Fibroblast of mammary gland (primary cell): ENCODE results near the gene TPK1.

ENCODE experiments used
- DNase-seq: peaks from one replicate; pipeline ENCODE4 v3.0.0-alpha.2; 2010; ENCODE audit warnings: low read depth
- H3K4me3 ChIP-seq: 2 replicates; pipeline ENCODE4 v1.5.1; 2011; ENCODE audit warnings: low read depth, mild to moderate bottlenecking, low read length, moderate library complexity; ENCODE audit not compliant: control insufficient read depth
- CTCF ChIP-seq: conservative IDR thresholded peaks from 2 replicates; pipeline ENCODE4 v1.5.1; 2011; ENCODE audit warnings: low read depth, low read length, inconsistent platforms; ENCODE audit not compliant: control insufficient read depth, insufficient read depth

Gene TPK1

DNA sequence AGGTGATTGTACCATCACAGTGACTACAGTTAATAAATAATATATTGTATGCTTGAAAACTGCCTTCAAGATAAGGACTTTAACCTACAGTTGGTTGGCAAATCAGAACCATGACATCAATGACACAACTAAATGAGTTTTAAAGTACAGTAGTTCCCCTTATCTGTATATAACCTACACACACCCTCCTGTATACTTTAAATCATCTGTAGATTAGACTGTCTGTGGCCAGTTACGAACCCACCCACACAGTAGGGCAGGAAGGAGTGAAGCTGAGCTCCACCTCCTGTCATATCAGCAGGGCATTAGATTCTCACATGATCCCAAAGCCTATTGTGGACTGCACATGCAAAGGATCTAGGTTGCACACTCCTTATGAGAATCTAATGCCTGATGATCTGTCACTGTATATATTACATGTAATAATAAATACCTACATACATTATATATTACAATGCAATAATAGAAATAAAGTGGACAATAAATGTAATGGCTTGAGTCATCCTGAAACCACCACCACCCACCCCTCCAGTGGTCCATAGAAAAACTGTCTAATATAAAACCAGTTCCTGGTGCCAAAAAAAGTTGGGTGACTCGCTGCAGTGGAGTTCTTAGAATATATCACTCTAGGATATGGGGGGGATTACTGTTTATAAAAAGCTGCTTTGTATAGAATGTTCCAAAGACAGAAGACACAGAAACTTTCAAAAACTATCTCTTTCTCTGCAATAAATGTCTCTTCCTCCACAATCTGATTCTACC, 5.6 kb downstream of the TPK1 start:
- TF ChIP-seq CTCF = no peak
- DNase-seq = peak; percentile 51
- no peak overlapping the region for H3K4me3 ChIP-seq

DNA sequence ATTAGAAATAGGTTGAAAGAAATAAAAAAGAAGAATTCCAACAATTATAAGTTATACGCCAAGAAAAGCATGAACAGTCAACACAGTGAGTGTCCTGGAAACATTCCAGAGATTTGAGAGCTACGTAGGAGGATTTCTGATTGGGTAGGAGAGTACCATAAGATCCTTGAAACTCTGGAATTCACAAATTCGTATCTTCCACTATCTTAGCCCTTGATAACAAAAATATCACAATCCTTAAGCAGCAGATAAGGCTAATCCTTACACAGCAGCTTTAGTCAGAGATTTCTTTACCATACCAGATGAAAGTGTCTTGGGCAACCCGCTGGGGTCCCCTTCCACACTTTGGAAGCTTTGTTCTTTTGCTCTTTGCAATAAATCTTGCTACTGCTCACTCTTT, 8.2 kb downstream of the TPK1 start:
- DNase-seq = peak; percentile 90
- H3K4me3 ChIP-seq = no peak overlapping the region
- TF ChIP-seq CTCF = no peak

GRCh38 chr7:144826208-144826607, 9.6 kb downstream of the TPK1 start:
- no peak overlapping the region for H3K4me3 ChIP-seq
- DNase-seq = peak; percentile 44
- no peak for TF ChIP-seq CTCF

DNA sequence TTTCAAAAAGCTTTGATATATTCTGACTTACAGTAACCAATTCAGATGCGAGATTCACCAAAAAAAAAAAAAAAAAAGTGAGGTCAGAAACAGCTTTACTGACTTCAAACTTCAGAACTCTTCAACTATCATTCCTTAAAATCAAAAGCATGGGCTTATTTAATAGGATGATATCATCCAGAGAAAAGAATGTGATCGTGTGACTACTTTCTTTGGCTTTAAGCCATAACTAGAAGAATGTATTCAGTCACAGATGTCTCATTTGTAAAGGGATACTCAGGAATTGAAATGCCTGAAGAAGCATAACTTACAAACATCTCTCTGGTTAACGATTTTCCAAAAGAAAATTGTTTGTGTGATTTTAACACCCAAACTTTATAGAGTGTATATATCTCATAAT, 11.5 kb downstream of the TPK1 start:
- H3K4me3 ChIP-seq = no peak overlapping the region
- peak; percentile 84 for DNase-seq
- no peak for TF ChIP-seq CTCF

DNA sequence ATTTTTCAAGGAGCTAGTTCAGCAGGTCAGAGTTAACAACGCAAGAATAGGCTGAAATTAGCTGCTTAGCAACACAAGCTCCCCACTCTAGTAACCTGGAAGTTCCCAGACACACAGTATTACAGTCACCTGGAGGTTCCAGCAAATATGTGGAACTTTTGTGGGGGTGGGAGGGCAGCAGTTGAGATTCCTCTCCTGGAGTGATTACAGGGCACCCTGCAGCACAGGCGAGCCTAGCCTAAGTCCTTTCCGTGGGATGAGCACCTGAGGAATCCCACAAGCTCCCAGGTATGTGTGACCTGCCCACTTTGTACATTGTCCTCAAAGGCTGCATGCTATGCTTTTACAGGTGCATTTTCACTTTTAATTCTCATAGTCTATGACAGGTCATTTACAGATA, 13.6 kb downstream of the TPK1 start:
- no peak overlapping the region for H3K4me3 ChIP-seq
- no peak for DNase-seq
- TF ChIP-seq CTCF = no peak

- no peak for TF ChIP-seq CTCF
- no peak overlapping the region for H3K4me3 ChIP-seq
- DNase-seq = no peak
These were observed 14.8 kb downstream of the TPK1 start for GRCh38 chr7:144821067-144821466.
